Smooth muscle cell (in vitro differentiated cells): ENCODE data around the gene LHFPL2. TPM values are rescaled to one million over a fixed set of nuclear protein-coding genes. Genes with fewer than 3 reads are reported as not detected.

ENCODE experiments used
- DNase-seq: peaks from one replicate; lab custom pipeline; 2025; ENCODE audit not compliant: unreplicated experiment; lab: John Stamatoyannopoulos, UW
- H2AFZ ChIP-seq: fragments of 200-600 bp; sonication (generic); 2 replicates; pipeline ENCODE4 v1.6.0; 2016; ENCODE audit warnings: antibody characterized with exemption, low read depth, mild to moderate bottlenecking
- H3F3A ChIP-seq: fragments of 200-600 bp; sonication (generic); 2 replicates; pipeline ENCODE4 v1.6.0; 2017; ENCODE audit warnings: antibody characterized with exemption, low read depth
- H3K27ac ChIP-seq: fragments of 200-600 bp; sonication (generic); 2 replicates; pipeline ENCODE4 v1.5.1; 2016; ENCODE audit warnings: low read depth, mild to moderate bottlenecking
- H3K27me3 ChIP-seq: fragments of 200-600 bp; sonication (generic); 2 replicates; pipeline ENCODE4 v1.6.1; 2016; ENCODE audit warnings: low read depth, mild to moderate bottlenecking
- H3K36me3 ChIP-seq: fragments of 200-600 bp; sonication (generic); 2 replicates; pipeline ENCODE4 v1.5.1; 2016; ENCODE audit warnings: low read depth
- H3K4me1 ChIP-seq: fragments of 200-600 bp; sonication (generic); 2 replicates; pipeline ENCODE4 v1.5.1; 2016; ENCODE audit warnings: low read depth
- H3K4me2 ChIP-seq: fragments of 200-600 bp; sonication (generic); 2 replicates; pipeline ENCODE4 v1.6.0; 2016; ENCODE audit warnings: mild to moderate bottlenecking
- H3K4me3 ChIP-seq: fragments of 200-600 bp; sonication (generic); 2 replicates; pipeline ENCODE4 v1.5.1; 2016; ENCODE audit warnings: mild to moderate bottlenecking
- H3K79me2 ChIP-seq: fragments of 200-600 bp; sonication (generic); 2 replicates; pipeline ENCODE4 v1.6.0; 2016; ENCODE audit warnings: low read depth, mild to moderate bottlenecking
- H3K9ac ChIP-seq: fragments of 200-600 bp; sonication (generic); 2 replicates; pipeline ENCODE4 v1.6.0; 2016; ENCODE audit warnings: low read depth
- H3K9me3 ChIP-seq: fragments of 200-600 bp; sonication (generic); replicated peaks from 2 replicates; pipeline ENCODE4 v1.5.1; 2016; ENCODE audit warnings: low read depth
- H4K20me1 ChIP-seq: fragments of 200-600 bp; sonication (generic); 2 replicates; pipeline ENCODE4 v1.6.0; 2016; ENCODE audit warnings: low read depth
- CTCF ChIP-seq: fragments of 200-600 bp; sonication (generic); IDR thresholded peaks from 2 replicates; pipeline ENCODE4 v1.5.1; 2017; ENCODE audit warnings: borderline replicate concordance, mild to moderate bottlenecking, antibody characterized with exemption; ENCODE audit not compliant: insufficient read depth, poor library complexity, severe bottlenecking
- WGBS: methylation state at CpG from one replicate; pipeline ENCODE4 v1.1.7; 2016; ENCODE audit warnings: low lambda C conversion rate; 5-methylcytosine and 5-hydroxymethylcytosine counted together
- polyA plus RNA-seq: library from polyadenylated mRNA; unstranded; fragments of >200 nt; fragmentation: Nextera tagmentation; extraction: Ambion mirVana; gene quantifications from 2 replicates; pipeline ENCODE4 v1.2.1, GENCODE V29; 2016
- total RNA-seq: library from RNA; depleted of rRNA; stranded (reverse); fragments of >200 nt; gene quantifications from 2 replicates; pipeline ENCODE4 v1.2.3, GENCODE V29; 2014

Gene LHFPL2
- total and polyA plus RNA-seq, 2 experiments from 2014 or later = 13.4 to 18.6 TPM

- Histone ChIP-seq H3F3A (peaks cover 2% of the 10 kb centered on the region), H3K9me3 (no peaks in the 10 kb centered on the region), H2AFZ (no peak overlapping the region), H3K27ac (no peak overlapping the region), H3K4me3 (no peak overlapping the region), H4K20me1 (peaks cover 45% of the 10 kb centered on the region), H3K79me2 (peaks cover 96% of the 10 kb centered on the region), H3K4me2 (no peak overlapping the region), H3K9ac (no peak overlapping the region), H3K4me1 (peaks cover 41% of the 10 kb centered on the region), H3K27me3 (no peaks in the 10 kb centered on the region), H3K36me3 (no peaks in the 10 kb centered on the region)
- DNase-seq = no peak
- WGBS = 100% methylated on average over 1 of the region's 1 CpG
- TF ChIP-seq CTCF = no peak
Observed at GRCh38 chr5:78642701-78643100, 5.9 kb downstream of the LHFPL2 start.

GRCh38 chr5:78640662-78641474 is 7.7 kb downstream of the LHFPL2 start:
- no peak overlapping the region for H3K4me2 ChIP-seq

GRCh38 chr5:78639791-78640190 is 8.8 kb downstream of the LHFPL2 start:
- 82% methylated on average over 2 of the region's 2 CpGs for WGBS
- Histone ChIP-seq H2AFZ (no peak overlapping the region), H3K4me2 (peak overlapping the region; percentile 32), H3K36me3 (no peaks in the 10 kb centered on the region), H3K4me1 (peaks cover 23% of the 10 kb centered on the region), H3K9me3 (no peaks in the 10 kb centered on the region), H3K9ac (no peak overlapping the region), H3K27ac (peak overlapping the region; percentile 79), H4K20me1 (peaks cover 58% of the 10 kb centered on the region), H3K27me3 (no peaks in the 10 kb centered on the region), H3K4me3 (no peak overlapping the region), H3F3A (no peaks in the 10 kb centered on the region), H3K79me2 (peaks cover 95% of the 10 kb centered on the region)
- TF ChIP-seq CTCF = no peak
- DNase-seq = no peak

More at GRCh38 chr5:78640662-78641474, 7.7 kb downstream of the LHFPL2 start:
- H3F3A ChIP-seq = no peaks in the 10 kb centered on the region
- H3K36me3 ChIP-seq = no peaks in the 10 kb centered on the region
- H3K79me2 ChIP-seq = peaks cover 97% of the 10 kb centered on the region
- H3K4me3 ChIP-seq = no peak overlapping the region
- no peaks in the 10 kb centered on the region for H3K27me3 ChIP-seq
- H3K9ac ChIP-seq = no peak overlapping the region
- H4K20me1 ChIP-seq = peaks cover 56% of the 10 kb centered on the region
- no peaks in the 10 kb centered on the region for H3K9me3 ChIP-seq
- H3K4me1 ChIP-seq = peaks cover 26% of the 10 kb centered on the region
- H2AFZ ChIP-seq = no peak overlapping the region
- H3K27ac ChIP-seq = peak overlapping the region; percentile 79
- TF ChIP-seq CTCF = no peak
- WGBS = 59% methylated on average over 3 of the region's 3 CpGs
- DNase-seq = no peak
